WERI-Rb-1 (cell line): ENCODE data around the gene NUDT17.
"Not testable (repeated sequence)": the region's sequence is repeated elsewhere in the genome, so short reads cannot be mapped to it uniquely, and the experiment has no call there.

ENCODE experiments used
- DNase-seq: peaks from one replicate; pipeline ENCODE4 v3.0.0-alpha.2; 2020
- H3K27ac ChIP-seq: fragments of 250-450 bp; sonication (Bioruptor Pico); 2 replicates; pipeline ENCODE4 v1.5.1; 2020; ENCODE audit warnings: mild to moderate bottlenecking, moderate library complexity
- H3K27me3 ChIP-seq: fragments of 250-450 bp; sonication (Bioruptor Pico); 2 replicates; pipeline ENCODE4 v1.5.1; 2021; ENCODE audit warnings: mild to moderate bottlenecking, low read depth, moderate library complexity; ENCODE audit not compliant: insufficient read depth, severe bottlenecking
- H3K36me3 ChIP-seq: fragments of 250-450 bp; sonication (Bioruptor Pico); 2 replicates; pipeline ENCODE4 v1.5.1; 2020; ENCODE audit warnings: mild to moderate bottlenecking, moderate library complexity
- H3K4me3 ChIP-seq: 2 replicates; pipeline ENCODE4 v1.5.1; 2011; ENCODE audit warnings: low read depth, mild to moderate bottlenecking, control low read depth, low read length
- H3K9me3 ChIP-seq: fragments of 250-450 bp; sonication (Bioruptor Pico); 2 replicates; pipeline ENCODE4 v1.5.1; 2021; ENCODE audit warnings: mild to moderate bottlenecking, moderate library complexity; ENCODE audit not compliant: severe bottlenecking
- CTCF ChIP-seq: IDR thresholded peaks from 2 replicates; pipeline ENCODE4 v1.5.1; 2011; ENCODE audit warnings: low read depth, mild to moderate bottlenecking, control low read depth, inconsistent platforms, low read length

Gene NUDT17

GRCh38 chr1:145826030-145826429, 19.4 kb upstream of the NUDT17 start:
- DNase-seq, result no peak
- no peak for TF ChIP-seq CTCF
- Histone ChIP-seq H3K27ac (no peak overlapping the region; the same call in 1 of the 2 replicates), H3K9me3 (no peaks in the 10 kb centered on the region), H3K36me3 (peaks cover 65% of the 10 kb centered on the region), H3K27me3 (no peaks in the 10 kb centered on the region), H3K4me3 (no peak overlapping the region)

GRCh38 chr1:145827966-145828365, 17.5 kb upstream of the NUDT17 start:
- Histone ChIP-seq H3K4me3 (no peak overlapping the region), H3K27me3 (no peaks in the 10 kb centered on the region), H3K36me3 (peaks cover 85% of the 10 kb centered on the region), H3K27ac (peak overlapping the region; percentile 60), H3K9me3 (no peaks in the 10 kb centered on the region)
- no peak for TF ChIP-seq CTCF
- DNase-seq, result peak; percentile 62

- no peaks in the 10 kb centered on the region for H3K27me3 ChIP-seq
- H3K4me3 ChIP-seq, result no peak overlapping the region
- no peaks in the 10 kb centered on the region for H3K9me3 ChIP-seq
- H3K27ac ChIP-seq, result peak overlapping the region; percentile 60
- peaks cover 90% of the 10 kb centered on the region for H3K36me3 ChIP-seq
- DNase-seq, result no peak
- TF ChIP-seq CTCF, result no peak
Observed at GRCh38 chr1:145828367-145829026, 16.9 kb upstream of the NUDT17 start.

- not testable (repeated sequence) for H3K27me3 ChIP-seq, H3K9me3 ChIP-seq, DNase-seq, H3K27ac ChIP-seq, H3K4me3 ChIP-seq
- H3K36me3 ChIP-seq, result peaks cover 98% of the 10 kb centered on the region
Observed at GRCh38 chr1:145830810-145831209, 14.6 kb upstream of the NUDT17 start.

GRCh38 chr1:145837656-145838055, 7.8 kb upstream of the NUDT17 start:
- TF ChIP-seq CTCF, result no peak
- Histone ChIP-seq H3K9me3 (no peaks in the 10 kb centered on the region), H3K27me3 (no peaks in the 10 kb centered on the region), H3K27ac (no peak overlapping the region), H3K4me3 (no peak overlapping the region), H3K36me3 (peaks cover 100% of the 10 kb centered on the region)
- DNase-seq, result no peak

GRCh38 chr1:145843031-145843430, 2.4 kb upstream of the NUDT17 start:
- no peaks in the 10 kb centered on the region for H3K9me3 ChIP-seq
- no peaks in the 10 kb centered on the region for H3K27me3 ChIP-seq
- H3K4me3 ChIP-seq, result no peak overlapping the region
- TF ChIP-seq CTCF, result no peak
- no peak for DNase-seq
- H3K36me3 ChIP-seq, result peaks cover 67% of the 10 kb centered on the region
- no peak overlapping the region for H3K27ac ChIP-seq
